MM.1S (cell line): ENCODE data around the gene STAU1.

Source experiments
- DNase-seq: peaks from one replicate; pipeline ENCODE4 v3.0.0-alpha.2; 2015
- H2AFZ ChIP-seq: fragments of 300-600 bp; sonication (generic); 2 replicates; pipeline ENCODE4 v1.6.0; 2016; ENCODE audit warnings: antibody characterized with exemption, low read length
- H3F3A ChIP-seq: fragments of 300-600 bp; sonication (generic); 2 replicates; pipeline ENCODE4 v1.6.1; 2016; ENCODE audit warnings: mild to moderate bottlenecking, antibody characterized with exemption, low read length, moderate library complexity, mixed read lengths; ENCODE audit not compliant: insufficient read depth
- H3K27ac ChIP-seq: fragments of 300-600 bp; sonication (generic); 2 replicates; pipeline ENCODE4 v1.5.1; 2016; ENCODE audit warnings: mild to moderate bottlenecking, low read length
- H3K27me3 ChIP-seq: fragments of 300-600 bp; sonication (generic); replicated peaks from 2 replicates; pipeline ENCODE4 v1.6.0; 2016; ENCODE audit warnings: low read length; ENCODE audit not compliant: insufficient read depth
- H3K36me3 ChIP-seq: fragments of 300-600 bp; sonication (generic); replicated peaks from 2 replicates; pipeline ENCODE4 v1.6.1; 2016; ENCODE audit warnings: mild to moderate bottlenecking, low read length, mixed read lengths; ENCODE audit not compliant: insufficient read depth
- H3K4me1 ChIP-seq: fragments of 300-600 bp; sonication (generic); 2 replicates; pipeline ENCODE4 v1.6.1; 2016; ENCODE audit warnings: low read length, mixed read lengths
- H3K4me2 ChIP-seq: fragments of 300-600 bp; sonication (generic); 2 replicates; pipeline ENCODE4 v1.6.0; 2016; ENCODE audit warnings: low read depth, low read length
- H3K4me3 ChIP-seq: fragments of 300-600 bp; sonication (generic); 2 replicates; pipeline ENCODE4 v1.5.1; 2016; ENCODE audit warnings: low read length, mixed read lengths
- H3K79me2 ChIP-seq: fragments of 300-600 bp; sonication (generic); 2 replicates; pipeline ENCODE4 v1.6.1; 2016; ENCODE audit warnings: mixed run types, low read length, mixed read lengths
- H3K9ac ChIP-seq: fragments of 300-600 bp; sonication (generic); 2 replicates; pipeline ENCODE4 v1.6.1; 2016; ENCODE audit warnings: low read length, mixed read lengths
- H3K9me2 ChIP-seq: fragments of 300-600 bp; sonication (generic); replicated peaks from 2 replicates; pipeline ENCODE4 v1.6.1; 2016; ENCODE audit warnings: mild to moderate bottlenecking, low read length, mixed read lengths; ENCODE audit not compliant: insufficient read depth
- H3K9me3 ChIP-seq: fragments of 300-600 bp; sonication (generic); replicated peaks from 2 replicates; pipeline ENCODE4 v1.6.1; 2016; ENCODE audit warnings: mild to moderate bottlenecking, low read length, mixed read lengths; ENCODE audit not compliant: insufficient read depth
- H4K20me1 ChIP-seq: fragments of 300-600 bp; sonication (generic); 2 replicates; pipeline ENCODE4 v1.6.1; 2016; ENCODE audit warnings: mild to moderate bottlenecking, low read length, moderate library complexity, mixed read lengths; ENCODE audit not compliant: insufficient read depth
- CTCF ChIP-seq: fragments of 300-600 bp; sonication (generic); IDR thresholded peaks from 2 replicates; pipeline ENCODE4 v1.5.1; 2016; ENCODE audit warnings: antibody characterized with exemption, low read length, mixed read lengths
- EZH2 ChIP-seq: fragments of 300-600 bp; sonication (generic); optimal IDR thresholded peaks from 2 replicates; pipeline ENCODE3; 2017; ENCODE audit warnings: low read depth, mild to moderate bottlenecking, antibody characterized with exemption, low read length, mixed read lengths
- EZH2phosphoT487 ChIP-seq: fragments of 300-600 bp; sonication (generic); IDR thresholded peaks from 2 replicates; pipeline ENCODE4 v1.6.1; 2018; ENCODE audit warnings: antibody characterized with exemption, low read length

STAU1 gene

GRCh38 chr20:49156481-49156880 is 31.7 kb downstream of the STAU1 start:
- no peak overlapping the region for H2AFZ ChIP-seq
- no peak overlapping the region for H3K9ac ChIP-seq
- H3F3A ChIP-seq: no peaks in the 10 kb centered on the region
- H3K4me3 ChIP-seq: no peak overlapping the region
- no peaks in the 10 kb centered on the region for H4K20me1 ChIP-seq
- no peak for DNase-seq
- H3K4me2 ChIP-seq: no peak overlapping the region
- no peaks in the 10 kb centered on the region for H3K4me1 ChIP-seq
- H3K9me3 ChIP-seq: no peaks in the 10 kb centered on the region
- no peaks in the 10 kb centered on the region for H3K9me2 ChIP-seq
- H3K36me3 ChIP-seq: peaks cover 3% of the 10 kb centered on the region; the same call in 1 of the 2 replicates
- TF ChIP-seq EZH2: no peak
- no peak for TF ChIP-seq CTCF
- TF ChIP-seq EZH2phosphoT487: no peak
- peaks cover 56% of the 10 kb centered on the region for H3K79me2 ChIP-seq
- no peak overlapping the region for H3K27ac ChIP-seq
- no peaks in the 10 kb centered on the region for H3K27me3 ChIP-seq

GRCh38 chr20:49151436-49151835 is 36.7 kb downstream of the STAU1 start:
- no peak for DNase-seq
- Histone ChIP-seq H3K79me2 (peaks cover 48% of the 10 kb centered on the region), H3K36me3 (peaks cover 10% of the 10 kb centered on the region)

GRCh38 chr20:49149281-49150045 is 38.7 kb downstream of the STAU1 start:
- DNase-seq: no peak
- H4K20me1 ChIP-seq: no peaks in the 10 kb centered on the region
- TF ChIP-seq EZH2 (no peak), EZH2phosphoT487 (no peak), CTCF (no peak)
- no peak overlapping the region for H3K9ac ChIP-seq
- no peak overlapping the region for H2AFZ ChIP-seq
- H3K79me2 ChIP-seq: peaks cover 38% of the 10 kb centered on the region
- H3K4me2 ChIP-seq: no peak overlapping the region
- H3K9me3 ChIP-seq: no peaks in the 10 kb centered on the region
- no peak overlapping the region for H3K4me3 ChIP-seq
- H3K4me1 ChIP-seq: no peaks in the 10 kb centered on the region
- H3F3A ChIP-seq: 0 out of 2 replicates have a peak, but pooled peaks cover 2% of the 10 kb centered on the region
- H3K27me3 ChIP-seq: no peaks in the 10 kb centered on the region
- no peaks in the 10 kb centered on the region for H3K9me2 ChIP-seq
- peaks cover 10% of the 10 kb centered on the region for H3K36me3 ChIP-seq
- H3K27ac ChIP-seq: no peak overlapping the region

More at GRCh38 chr20:49151436-49151835, 36.7 kb downstream of the STAU1 start:
- no peaks in the 10 kb centered on the region for H4K20me1 ChIP-seq
- no peaks in the 10 kb centered on the region for H3K27me3 ChIP-seq
- no peaks in the 10 kb centered on the region for H3K4me1 ChIP-seq
- H3K9ac ChIP-seq: no peak overlapping the region
- H3F3A ChIP-seq: 0 out of 2 replicates have a peak, but pooled peaks cover 2% of the 10 kb centered on the region
- H3K27ac ChIP-seq: no peak overlapping the region
- no peak overlapping the region for H3K4me3 ChIP-seq
- no peaks in the 10 kb centered on the region for H3K9me3 ChIP-seq
- no peaks in the 10 kb centered on the region for H3K9me2 ChIP-seq
- no peak overlapping the region for H3K4me2 ChIP-seq
- no peak overlapping the region for H2AFZ ChIP-seq
- TF ChIP-seq EZH2: no peak
- no peak for TF ChIP-seq CTCF
- no peak for TF ChIP-seq EZH2phosphoT487
